Measurements from ENCODE around the gene TBC1D22A. TPM values are rescaled to one million over a fixed set of nuclear protein-coding genes. Genes with fewer than 3 reads are reported as not detected.

Gene TBC1D22A
- total RNA-seq, 1 donor from 2014 or later, result 24.2 TPM

DNA sequence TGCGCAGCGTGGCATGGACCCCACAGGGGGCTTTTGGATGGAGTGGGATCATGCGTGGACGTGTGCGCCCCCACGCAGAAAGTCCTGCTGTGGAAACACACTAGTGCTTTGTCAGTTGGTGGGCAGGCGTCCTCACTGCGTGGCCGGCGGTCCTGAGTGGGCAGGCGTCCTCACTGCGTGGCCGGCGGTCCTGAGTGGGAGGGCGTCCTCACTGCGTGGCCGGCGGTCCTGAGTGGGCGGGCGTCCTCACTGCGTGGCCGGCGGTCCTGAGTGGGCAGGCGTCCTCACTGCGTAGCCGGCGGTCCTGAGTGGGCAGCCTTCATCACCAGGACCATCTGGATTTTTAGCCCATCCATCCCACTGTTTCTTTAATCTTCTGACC, 205.9 kb downstream of the TBC1D22A start:
- no peak overlapping the region for H3K9ac ChIP-seq (ENCODE audit: low read length)
- H3K4me2 ChIP-seq (ENCODE audit: low read length), result no peak overlapping the region
- H3K9me3 Mint-ChIP-seq (ENCODE audit: unreplicated experiment), result no peaks in the 10 kb centered on the region
- DNase-seq (ENCODE audit: low read depth) (no peak), FAIRE-seq (no peak)
- H3K79me2 ChIP-seq (ENCODE audit: insufficient read depth, low read length), result no peaks in the 10 kb centered on the region
- peaks cover 46% of the 10 kb centered on the region for H4K20me1 ChIP-seq (ENCODE audit: insufficient read depth, low read length)
- no peak overlapping the region for H2AFZ ChIP-seq (ENCODE audit: low read depth, low read length)
- no peak overlapping the region for H3K4me3 ChIP-seq (ENCODE audit: insufficient read depth, low read depth, low read length)
- no peak overlapping the region for H3K27ac Mint-ChIP-seq (ENCODE audit: unreplicated experiment)
- no peaks in the 10 kb centered on the region for H3K27me3 Mint-ChIP-seq (ENCODE audit: low read depth, unreplicated experiment)
- H3K27me3 ChIP-seq (ENCODE audit: insufficient read depth, low read length), result no peaks in the 10 kb centered on the region
- peaks cover 14% of the 10 kb centered on the region for H3K4me1 Mint-ChIP-seq (ENCODE audit: low read depth, unreplicated experiment)
- peaks cover 3% of the 10 kb centered on the region for H3K4me1 ChIP-seq (ENCODE audit: insufficient read depth, low read length)
- H3K36me3 ChIP-seq (ENCODE audit: insufficient read depth, low read length), result no peaks in the 10 kb centered on the region
- H3K36me3 Mint-ChIP-seq (ENCODE audit: low read depth, unreplicated experiment), result peaks cover 5% of the 10 kb centered on the region
- TF ChIP-seq, protein P1, sequence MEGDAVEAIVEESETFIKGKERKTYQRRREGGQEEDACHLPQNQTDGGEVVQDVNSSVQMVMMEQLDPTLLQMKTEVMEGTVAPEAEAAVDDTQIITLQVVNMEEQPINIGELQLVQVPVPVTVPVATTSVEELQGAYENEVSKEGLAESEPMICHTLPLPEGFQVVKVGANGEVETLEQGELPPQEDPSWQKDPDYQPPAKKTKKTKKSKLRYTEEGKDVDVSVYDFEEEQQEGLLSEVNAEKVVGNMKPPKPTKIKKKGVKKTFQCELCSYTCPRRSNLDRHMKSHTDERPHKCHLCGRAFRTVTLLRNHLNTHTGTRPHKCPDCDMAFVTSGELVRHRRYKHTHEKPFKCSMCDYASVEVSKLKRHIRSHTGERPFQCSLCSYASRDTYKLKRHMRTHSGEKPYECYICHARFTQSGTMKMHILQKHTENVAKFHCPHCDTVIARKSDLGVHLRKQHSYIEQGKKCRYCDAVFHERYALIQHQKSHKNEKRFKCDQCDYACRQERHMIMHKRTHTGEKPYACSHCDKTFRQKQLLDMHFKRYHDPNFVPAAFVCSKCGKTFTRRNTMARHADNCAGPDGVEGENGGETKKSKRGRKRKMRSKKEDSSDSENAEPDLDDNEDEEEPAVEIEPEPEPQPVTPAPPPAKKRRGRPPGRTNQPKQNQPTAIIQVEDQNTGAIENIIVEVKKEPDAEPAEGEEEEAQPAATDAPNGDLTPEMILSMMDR (IDR thresholded peaks at IDR 0.05; ENCODE audit: insufficient read depth, low read depth, low read length), result no peak
- TF ChIP-seq EZH2 (IDR thresholded peaks at IDR 0.05; ENCODE audit: insufficient read depth, low read length), result no peak
- no peak overlapping the region for H3K27ac ChIP-seq (ENCODE audit: low read depth, low read length)
- no peaks in the 10 kb centered on the region for H3K9me3 ChIP-seq (ENCODE audit: insufficient read depth, low read depth, low read length)
- no peak overlapping the region for H3K4me3 Mint-ChIP-seq (ENCODE audit: unreplicated experiment)

DNA sequence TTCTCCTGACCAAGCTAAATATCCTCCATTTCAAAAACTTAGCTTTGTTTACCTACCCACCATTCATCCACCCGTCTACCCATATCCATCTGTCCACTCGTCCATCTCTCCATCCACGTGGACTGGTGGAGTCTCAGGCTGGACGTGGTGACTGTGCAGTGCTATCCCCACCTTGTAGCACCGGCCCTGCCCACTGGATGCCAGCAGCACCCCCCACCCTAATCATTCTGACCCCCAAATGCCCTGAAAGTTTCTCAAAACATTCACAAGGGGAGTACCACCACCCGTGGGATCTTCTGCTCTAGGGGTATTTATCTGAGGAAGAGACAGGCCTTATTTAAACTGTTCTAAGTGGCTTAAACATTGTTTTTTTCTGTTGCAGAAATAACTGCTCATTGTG, 206.4 kb downstream of the TBC1D22A start:
- Histone ChIP-seq H4K20me1 (ENCODE audit: insufficient read depth, low read length) (peaks cover 46% of the 10 kb centered on the region), H3K9ac (ENCODE audit: low read length) (no peak overlapping the region), H3K4me1 (ENCODE audit: insufficient read depth, low read length) (peaks cover 3% of the 10 kb centered on the region), H3K4me2 (ENCODE audit: low read length) (no peak overlapping the region), H3K4me3 (ENCODE audit: insufficient read depth, low read depth, low read length) (no peak overlapping the region), H3K79me2 (ENCODE audit: insufficient read depth, low read length) (no peaks in the 10 kb centered on the region), H3K36me3 (ENCODE audit: insufficient read depth, low read length) (no peaks in the 10 kb centered on the region), H3K9me3 (ENCODE audit: insufficient read depth, low read depth, low read length) (no peaks in the 10 kb centered on the region), H2AFZ (ENCODE audit: low read depth, low read length) (no peak overlapping the region), H3K27me3 (ENCODE audit: insufficient read depth, low read length) (no peaks in the 10 kb centered on the region), H3K27ac (ENCODE audit: low read depth, low read length) (no peak overlapping the region)
- peaks cover 5% of the 10 kb centered on the region for H3K36me3 Mint-ChIP-seq (ENCODE audit: low read depth, unreplicated experiment)
- DNase-seq (ENCODE audit: low read depth), result no peak
- no peak for TF ChIP-seq EZH2 (IDR thresholded peaks at IDR 0.05; ENCODE audit: insufficient read depth, low read length)
- TF ChIP-seq, protein P1 (IDR thresholded peaks at IDR 0.05; ENCODE audit: insufficient read depth, low read depth, low read length), result no peak
- no peaks in the 10 kb centered on the region for H3K9me3 Mint-ChIP-seq (ENCODE audit: unreplicated experiment)
- peaks cover 14% of the 10 kb centered on the region for H3K4me1 Mint-ChIP-seq (ENCODE audit: low read depth, unreplicated experiment)
- H3K4me3 Mint-ChIP-seq (ENCODE audit: unreplicated experiment), result no peak overlapping the region
- FAIRE-seq, result no peak
- no peak overlapping the region for H3K27ac Mint-ChIP-seq (ENCODE audit: unreplicated experiment)
- no peaks in the 10 kb centered on the region for H3K27me3 Mint-ChIP-seq (ENCODE audit: low read depth, unreplicated experiment)

DNA sequence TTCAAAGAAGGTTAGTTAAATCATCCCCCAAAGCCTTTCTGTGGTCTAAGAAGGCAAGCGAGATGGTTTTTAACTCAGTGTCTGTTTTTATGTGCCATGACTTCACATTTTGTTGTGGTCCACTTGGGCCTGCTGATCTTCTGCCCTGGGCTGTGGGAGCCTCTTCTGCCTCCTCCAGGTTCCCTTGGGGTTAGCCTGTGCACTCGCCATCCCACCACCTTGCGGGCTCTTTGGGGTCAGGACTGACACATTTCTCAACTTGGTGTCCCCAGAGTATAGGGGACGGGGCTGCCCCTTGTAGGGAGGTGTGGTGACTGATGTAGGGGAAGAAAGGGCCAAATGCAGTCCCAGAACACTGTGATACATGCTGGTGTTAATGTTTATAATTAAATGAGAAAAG, 207.0 kb downstream of the TBC1D22A start:
- FAIRE-seq, result no peak
- no peaks in the 10 kb centered on the region for H3K9me3 Mint-ChIP-seq (ENCODE audit: unreplicated experiment)
- peaks cover 17% of the 10 kb centered on the region for H3K4me1 Mint-ChIP-seq (ENCODE audit: low read depth, unreplicated experiment)
- H3K36me3 Mint-ChIP-seq (ENCODE audit: low read depth, unreplicated experiment), result peaks cover 5% of the 10 kb centered on the region
- Histone ChIP-seq H4K20me1 (ENCODE audit: insufficient read depth, low read length) (peaks cover 43% of the 10 kb centered on the region), H3K27ac (ENCODE audit: low read depth, low read length) (no peak overlapping the region), H3K4me1 (ENCODE audit: insufficient read depth, low read length) (peaks cover 3% of the 10 kb centered on the region), H3K9ac (ENCODE audit: low read length) (no peak overlapping the region), H3K9me3 (ENCODE audit: insufficient read depth, low read depth, low read length) (no peaks in the 10 kb centered on the region), H3K4me2 (ENCODE audit: low read length) (no peak overlapping the region), H3K27me3 (ENCODE audit: insufficient read depth, low read length) (no peaks in the 10 kb centered on the region), H3K36me3 (ENCODE audit: insufficient read depth, low read length) (no peaks in the 10 kb centered on the region), H3K4me3 (ENCODE audit: insufficient read depth, low read depth, low read length) (no peak overlapping the region), H2AFZ (ENCODE audit: low read depth, low read length) (no peak overlapping the region), H3K79me2 (ENCODE audit: insufficient read depth, low read length) (no peaks in the 10 kb centered on the region)
- H3K27me3 Mint-ChIP-seq (ENCODE audit: low read depth, unreplicated experiment), result no peaks in the 10 kb centered on the region
- H3K27ac Mint-ChIP-seq (ENCODE audit: unreplicated experiment), result no peak overlapping the region
- TF ChIP-seq, protein P1 (IDR thresholded peaks at IDR 0.05; ENCODE audit: insufficient read depth, low read depth, low read length), result no peak
- TF ChIP-seq EZH2 (IDR thresholded peaks at IDR 0.05; ENCODE audit: insufficient read depth, low read length), result no peak
- no peak for DNase-seq (ENCODE audit: low read depth)
- no peak overlapping the region for H3K4me3 Mint-ChIP-seq (ENCODE audit: unreplicated experiment)

Data from astrocyte (in vitro differentiated cells and primary cell).